NCI-H226 (cell line): ENCODE data around the gene CHAT.

Experiments
- DNase-seq: peaks from one replicate; pipeline ENCODE4 v3.0.0-alpha.2; 2015

CHAT gene

DNA sequence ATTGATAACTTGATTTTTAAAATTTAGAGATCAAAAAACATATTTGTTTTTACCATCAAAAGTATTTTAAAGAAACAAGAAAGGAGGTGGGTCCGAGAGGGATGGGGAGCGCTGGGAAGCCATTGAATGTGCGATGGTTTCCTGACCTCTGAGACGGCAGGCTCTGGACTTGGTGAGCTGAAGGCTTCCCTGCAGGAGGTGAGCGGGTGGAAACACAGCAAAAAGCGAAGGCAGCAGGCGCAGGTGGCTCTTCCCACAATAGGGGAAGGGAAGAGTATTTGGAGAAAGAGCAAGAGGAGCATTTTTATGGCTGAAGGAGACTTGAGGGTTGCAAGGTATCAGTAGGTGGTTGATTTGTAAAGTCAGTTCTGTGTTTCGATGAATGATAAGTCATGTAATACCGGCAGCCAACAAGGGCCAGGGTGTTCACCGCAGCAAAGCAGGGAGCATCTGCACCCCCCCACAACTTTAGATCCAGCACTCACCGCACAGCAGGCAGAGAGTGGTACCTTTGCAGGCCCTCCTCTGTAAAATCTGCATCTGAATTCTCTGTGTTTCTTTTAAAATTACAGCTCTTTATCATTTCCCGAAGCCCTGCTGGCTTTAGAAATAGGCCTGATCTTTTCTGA is 76.2 kb downstream of the CHAT start:
- DNase-seq: no peak

DNA sequence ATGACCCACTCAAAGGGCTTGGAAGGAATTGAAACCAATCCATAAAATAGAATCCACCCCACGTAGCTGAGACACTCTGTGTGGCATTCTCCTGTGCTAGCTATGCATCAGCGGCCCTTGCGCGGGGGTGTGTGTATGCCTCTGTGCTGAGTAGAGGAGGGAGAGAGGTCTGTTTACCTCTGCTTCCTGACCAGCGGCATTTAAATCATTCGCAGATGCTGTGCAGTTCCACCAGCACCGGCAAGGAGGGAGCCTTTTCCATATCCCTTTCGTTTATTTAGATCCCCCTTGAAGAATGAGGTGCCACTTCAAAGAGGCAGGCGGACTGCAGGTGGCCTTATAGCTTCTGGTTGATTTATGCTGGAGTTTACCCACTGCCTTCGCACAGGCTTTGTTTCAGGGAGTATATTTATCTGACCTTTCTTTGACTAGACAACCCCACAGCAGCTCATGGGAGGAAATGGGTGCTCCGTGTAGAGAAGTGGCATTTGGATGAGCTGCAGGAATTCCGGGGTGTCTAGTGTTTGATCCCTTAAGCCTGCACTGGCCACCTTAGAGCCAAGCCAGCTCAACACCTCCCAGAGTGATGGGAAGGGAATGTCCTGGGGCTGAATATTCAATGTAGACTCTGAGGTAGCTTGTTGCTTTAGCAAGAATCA is 77.0 kb downstream of the CHAT start:
- DNase-seq: no peak

DNA sequence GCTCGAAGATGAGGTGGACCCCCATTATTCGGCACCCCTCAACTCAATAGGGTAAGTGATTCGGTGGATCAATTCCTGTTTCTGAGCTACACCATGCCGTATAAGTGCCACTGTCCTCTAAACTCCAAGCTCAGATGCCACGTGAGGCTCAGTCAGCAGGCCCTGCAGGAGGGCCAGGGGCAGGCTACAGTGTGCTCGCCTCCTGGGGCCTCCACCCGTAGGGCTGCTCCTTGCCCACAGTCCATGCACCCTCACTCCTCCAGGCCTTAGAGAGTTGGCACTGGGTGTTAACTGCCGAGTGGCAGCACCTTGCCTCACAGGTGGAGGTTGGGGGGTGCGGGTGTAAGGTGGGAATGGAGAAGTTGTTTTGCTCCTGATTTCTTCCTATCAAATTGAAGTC is 77.8 kb downstream of the CHAT start:
- DNase-seq: no peak

DNA sequence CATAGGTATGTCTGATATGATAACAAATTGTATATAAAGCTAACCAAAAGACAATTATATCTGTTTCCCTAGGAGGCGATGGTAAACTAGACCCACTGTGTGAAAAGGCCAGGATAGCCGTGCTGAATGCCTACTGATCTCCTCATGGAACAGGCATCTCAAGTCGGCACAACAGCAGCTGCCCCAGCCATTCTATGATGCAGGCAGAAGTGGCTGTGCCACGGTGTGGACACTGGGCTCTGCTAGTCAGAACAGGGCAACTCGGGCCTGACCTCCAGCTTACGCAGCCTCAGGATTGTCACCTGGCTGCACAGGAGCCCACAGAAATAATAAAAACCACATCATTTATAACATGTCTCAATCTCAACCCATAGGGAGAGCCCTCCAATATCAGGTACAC is 80.6 kb downstream of the CHAT start:
- no peak for DNase-seq

DNA sequence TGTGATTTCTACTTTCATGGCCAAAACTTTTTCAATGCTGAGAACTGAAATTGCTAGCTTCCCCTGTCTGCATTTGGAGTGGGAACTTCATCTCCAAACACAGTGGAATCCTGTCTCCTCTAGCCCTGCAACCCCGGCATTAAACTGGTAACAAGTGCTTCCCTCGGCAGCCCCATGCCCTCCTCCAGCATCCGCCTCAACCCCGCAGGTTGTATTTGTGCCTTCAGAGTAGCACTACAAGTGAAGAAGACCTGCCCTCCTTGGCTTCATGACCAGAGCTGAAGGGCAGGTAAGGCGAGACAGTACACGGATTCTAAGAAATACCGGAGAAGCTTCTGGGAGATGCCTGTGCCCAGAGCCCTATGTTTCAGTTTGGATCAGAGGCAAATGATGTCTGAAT is 82.5 kb downstream of the CHAT start:
- no peak for DNase-seq

DNA sequence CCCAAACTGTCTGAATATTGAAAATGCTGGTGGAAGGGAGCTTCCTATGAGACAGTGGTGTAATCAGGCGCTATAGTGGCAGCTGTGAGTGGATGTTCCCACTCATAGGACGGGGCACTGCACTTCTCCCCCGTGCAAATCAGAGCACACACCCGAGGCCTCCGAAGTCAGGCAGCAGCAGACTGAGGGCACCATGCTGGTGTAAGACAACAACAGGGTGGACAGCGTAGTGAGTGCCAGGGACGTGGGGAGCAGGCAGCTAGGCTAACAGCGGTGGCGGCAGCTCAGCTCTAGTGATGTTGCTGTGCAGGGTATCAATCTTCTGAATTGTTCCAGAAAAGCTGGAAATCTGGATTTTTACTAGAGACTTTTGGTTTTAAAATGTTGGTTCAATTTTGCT is 84.8 kb downstream of the CHAT start:
- no peak for DNase-seq

DNA sequence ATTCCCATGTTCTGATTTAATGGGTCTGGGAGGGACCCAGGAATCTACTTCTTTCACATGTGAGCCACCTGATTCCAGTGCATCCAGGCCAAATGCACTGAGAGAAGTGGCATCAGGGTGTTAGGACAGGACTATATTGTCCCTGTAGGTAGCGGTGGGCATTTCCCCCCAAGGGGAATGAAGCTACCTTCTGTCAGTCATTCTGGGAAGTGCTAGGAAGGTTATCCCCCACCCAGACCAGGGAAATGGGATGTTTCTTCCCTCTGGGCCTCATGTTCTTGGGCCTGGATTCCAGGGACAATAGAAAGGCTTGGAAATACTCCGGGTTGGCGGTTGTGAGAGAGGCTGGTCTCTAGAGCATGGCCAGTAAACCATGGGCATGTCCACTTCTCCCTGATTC is 86.4 kb downstream of the CHAT start:
- DNase-seq: no peak

DNA sequence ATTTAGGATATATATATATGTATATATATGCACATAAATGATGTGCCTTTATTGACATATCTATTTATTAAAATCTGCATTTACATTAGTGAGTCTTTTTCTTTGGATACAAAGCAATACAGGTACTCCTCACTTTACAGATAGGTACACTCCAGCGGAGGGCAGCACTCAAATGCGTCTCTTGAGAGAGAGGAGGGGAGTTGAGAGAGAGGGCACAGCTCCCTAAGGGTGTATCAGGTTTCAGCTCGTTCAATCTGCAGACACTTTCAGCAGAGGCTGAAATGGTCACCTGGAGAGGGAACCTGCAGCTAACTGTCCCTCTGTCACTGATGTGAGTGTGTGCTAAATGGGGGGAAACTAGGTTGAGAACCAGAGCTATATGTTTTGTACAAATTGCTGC is 87.2 kb downstream of the CHAT start:
- no peak for DNase-seq

DNA sequence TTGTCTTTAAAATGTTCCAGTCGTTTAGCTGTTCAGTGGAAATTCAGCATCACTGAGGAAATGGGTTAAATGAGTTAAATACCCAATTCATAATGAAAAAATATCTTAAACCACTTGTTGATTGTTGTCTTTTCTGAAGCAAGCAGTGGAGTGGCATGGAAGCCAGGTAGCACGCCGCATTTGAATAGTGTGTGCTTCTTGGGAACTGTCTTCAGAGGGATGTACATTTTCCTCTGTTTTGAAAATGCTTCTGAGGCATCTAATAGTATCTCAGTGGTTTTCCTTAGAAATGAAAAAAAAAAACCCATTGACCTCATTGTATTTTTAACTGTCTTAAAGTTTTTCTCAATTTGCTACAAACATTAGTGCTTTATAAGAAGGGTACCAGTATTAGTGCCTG is 93.7 kb downstream of the CHAT start:
- no peak for DNase-seq

DNA sequence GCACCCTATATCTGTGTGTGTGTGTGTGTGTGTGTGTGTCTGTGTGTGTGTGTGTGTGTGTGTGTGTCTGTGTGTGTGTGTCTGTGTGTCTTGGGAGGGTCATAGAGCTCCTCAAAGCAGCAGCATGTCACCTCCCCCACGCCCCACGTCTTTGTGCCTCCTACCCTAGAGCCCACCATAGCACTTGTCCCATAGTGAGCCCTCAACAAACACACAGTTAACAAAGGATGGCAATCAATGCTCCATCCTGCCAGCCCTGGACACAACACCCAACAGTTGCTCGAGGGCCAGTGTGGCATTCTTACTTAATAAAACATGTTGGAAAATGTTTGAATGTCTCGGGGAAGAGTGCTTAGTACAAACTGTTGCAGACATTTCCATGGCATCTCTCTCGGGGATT is 96.1 kb downstream of the CHAT start:
- DNase-seq: no peak

DNA sequence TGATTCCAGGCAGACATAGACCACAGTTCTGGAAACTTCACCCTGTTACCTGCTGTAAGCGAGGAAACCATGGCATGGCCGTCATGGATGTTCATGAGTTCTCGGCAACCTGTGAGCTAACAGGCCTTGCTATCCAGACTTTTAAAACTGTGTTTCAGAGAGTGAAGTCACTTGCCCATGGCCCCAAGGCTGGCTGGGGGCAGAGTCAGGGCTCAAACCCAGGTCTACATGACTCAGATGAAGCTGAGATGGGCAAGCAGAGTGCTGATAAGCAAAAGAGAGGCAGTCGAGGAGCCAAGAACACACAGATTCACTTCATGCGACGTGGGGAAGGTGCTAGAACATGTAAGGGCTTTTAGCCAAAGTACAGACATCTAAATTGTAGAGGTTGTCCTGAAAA is 97.1 kb downstream of the CHAT start:
- DNase-seq: no peak

DNA sequence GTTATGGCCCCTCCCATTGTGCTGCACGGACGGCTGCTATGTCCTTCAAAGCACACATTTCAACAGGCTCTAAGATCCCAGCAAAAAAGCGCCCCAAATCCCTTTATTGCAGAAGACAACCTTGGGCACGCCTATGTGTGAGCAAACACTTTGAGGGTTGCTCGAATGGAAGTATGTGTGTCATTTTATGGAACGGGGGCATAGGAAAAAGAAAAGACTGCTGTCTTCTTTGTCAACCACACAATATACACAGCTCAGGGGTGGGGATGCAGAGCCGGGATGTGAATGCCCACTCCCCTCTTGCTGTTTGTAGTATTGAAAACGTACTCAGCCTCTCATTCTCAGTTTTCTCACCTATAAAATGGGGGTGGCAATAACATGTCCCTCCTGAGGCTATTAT is 97.6 kb downstream of the CHAT start:
- no peak for DNase-seq

DNA sequence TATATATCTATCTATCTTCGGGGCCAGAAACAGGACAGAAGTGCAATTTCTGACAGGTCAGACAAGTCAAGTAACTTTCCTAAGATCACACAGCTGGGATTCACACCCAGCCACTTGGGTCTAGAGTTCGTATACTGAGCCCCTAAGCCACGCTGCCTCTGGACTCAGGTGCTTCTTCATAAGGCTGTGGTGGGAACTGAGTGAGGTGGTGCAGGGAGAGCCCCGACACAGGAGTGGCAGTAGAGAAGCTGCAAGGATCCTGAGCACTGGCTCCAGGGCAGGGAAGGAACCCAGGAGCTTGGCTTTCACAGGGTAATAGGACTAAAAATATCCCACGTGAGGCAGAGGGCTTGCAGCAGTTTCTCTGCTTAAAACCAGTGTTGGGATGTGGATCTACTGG is 99.4 kb downstream of the CHAT start:
- no peak for DNase-seq
